Thoracic aorta (tissue), 2 donors: ENCODE measurements around the gene SLC16A12. TPM values are rescaled to one million over a fixed set of nuclear protein-coding genes. Genes with fewer than 3 reads are reported as not detected.

Experiments used
- ATAC-seq: fragments of 150-250 bp; one replicate; pipeline ENCODE4 v1.8.0; 2017; ENCODE audit warnings: low read depth; ENCODE audit not compliant: insufficient number of reproducible peaks, low FRiP score
- DNase-seq: peaks from one replicate; pipeline ENCODE4 v3.0.0-alpha.2; 2020; ENCODE audit warnings: low spot score
- H3K27ac ChIP-seq, 2 donors: fragments of 200-600 bp; sonication (generic); 1 replicate in 1 of 2; 2 replicates in 1 of 2; pipeline ENCODE4 v1.5.1; 2016; ENCODE audit warnings: mild to moderate bottlenecking in 2 of 2, moderate library complexity in 2 of 2
- H3K27me3 ChIP-seq: fragments of 200-600 bp; sonication (generic); replicated peaks from 2 replicates; pipeline ENCODE4 v1.6.0; 2016; ENCODE audit warnings: mild to moderate bottlenecking; ENCODE audit not compliant: insufficient read depth
- H3K36me3 ChIP-seq: fragments of 200-600 bp; sonication (generic); one replicate; pipeline ENCODE4 v1.5.1; 2016
- H3K4me1 ChIP-seq, 2 donors: fragments of 200-600 bp; sonication (generic); 1 replicate in 1 of 2; 2 replicates in 1 of 2; pipeline versions ENCODE4 v1.5.1 to v1.6.0; 2016; ENCODE audit warnings: low read depth in 2 of 2, mild to moderate bottlenecking in 1 of 2; ENCODE audit not compliant: control insufficient read depth in 1 of 2
- H3K4me3 ChIP-seq: fragments of 200-600 bp; sonication (generic); 2 replicates; pipeline ENCODE4 v1.5.1; 2016; ENCODE audit warnings: mild to moderate bottlenecking
- H3K9me3 ChIP-seq: fragments of 200-600 bp; sonication (generic); 2 replicates; pipeline ENCODE4 v1.5.1; 2016
- total RNA-seq, 2 donors: library from RNA; depleted of rRNA; stranded (reverse); fragments of >200 nt; gene quantifications; one replicate each; pipeline versions ENCODE4 v1.1.0 to v1.2.3, GENCODE V29; 2016
- TF ChIP-seq, protein P1 (sequence below): fragments of 200-600 bp; sonication (generic); IDR thresholded peaks from one replicate; pipeline ENCODE4 v1.5.1; 2019; ENCODE audit warnings: antibody characterized with exemption

Gene SLC16A12
- total RNA-seq, 2 donors from 2014 or later = 1.2 to 1.5 TPM

DNA sequence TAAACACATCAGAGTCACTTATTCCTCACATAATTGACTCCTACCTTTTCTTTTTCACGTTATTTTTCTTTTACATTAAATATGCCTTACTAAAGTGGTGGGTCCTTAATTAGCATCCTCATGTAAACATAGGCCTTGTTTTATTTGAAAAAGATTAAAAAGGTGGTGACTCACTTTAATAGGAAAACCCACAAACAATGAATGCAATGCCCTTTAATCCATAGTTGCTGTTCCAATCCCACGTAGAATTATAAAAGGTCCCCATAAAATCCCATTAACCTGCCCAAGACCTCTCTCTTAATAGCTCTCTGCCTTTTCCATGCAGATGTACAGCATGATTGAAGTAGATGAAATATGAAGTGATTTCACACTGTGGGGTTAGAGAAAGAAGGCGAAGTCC, 32.2 kb downstream of the SLC16A12 start:
- Histone ChIP-seq H3K4me3 (no peak overlapping the region), H3K4me1 (no peaks in the 10 kb centered on the region), H3K9me3 (no peaks in the 10 kb centered on the region), H3K27ac (no peak overlapping the region), H3K27me3 (no peaks in the 10 kb centered on the region), H3K36me3 (no peaks in the 10 kb centered on the region)
- ATAC-seq (no peak), DNase-seq (no peak)
- TF ChIP-seq, protein P1, sequence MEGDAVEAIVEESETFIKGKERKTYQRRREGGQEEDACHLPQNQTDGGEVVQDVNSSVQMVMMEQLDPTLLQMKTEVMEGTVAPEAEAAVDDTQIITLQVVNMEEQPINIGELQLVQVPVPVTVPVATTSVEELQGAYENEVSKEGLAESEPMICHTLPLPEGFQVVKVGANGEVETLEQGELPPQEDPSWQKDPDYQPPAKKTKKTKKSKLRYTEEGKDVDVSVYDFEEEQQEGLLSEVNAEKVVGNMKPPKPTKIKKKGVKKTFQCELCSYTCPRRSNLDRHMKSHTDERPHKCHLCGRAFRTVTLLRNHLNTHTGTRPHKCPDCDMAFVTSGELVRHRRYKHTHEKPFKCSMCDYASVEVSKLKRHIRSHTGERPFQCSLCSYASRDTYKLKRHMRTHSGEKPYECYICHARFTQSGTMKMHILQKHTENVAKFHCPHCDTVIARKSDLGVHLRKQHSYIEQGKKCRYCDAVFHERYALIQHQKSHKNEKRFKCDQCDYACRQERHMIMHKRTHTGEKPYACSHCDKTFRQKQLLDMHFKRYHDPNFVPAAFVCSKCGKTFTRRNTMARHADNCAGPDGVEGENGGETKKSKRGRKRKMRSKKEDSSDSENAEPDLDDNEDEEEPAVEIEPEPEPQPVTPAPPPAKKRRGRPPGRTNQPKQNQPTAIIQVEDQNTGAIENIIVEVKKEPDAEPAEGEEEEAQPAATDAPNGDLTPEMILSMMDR = no peak

DNA sequence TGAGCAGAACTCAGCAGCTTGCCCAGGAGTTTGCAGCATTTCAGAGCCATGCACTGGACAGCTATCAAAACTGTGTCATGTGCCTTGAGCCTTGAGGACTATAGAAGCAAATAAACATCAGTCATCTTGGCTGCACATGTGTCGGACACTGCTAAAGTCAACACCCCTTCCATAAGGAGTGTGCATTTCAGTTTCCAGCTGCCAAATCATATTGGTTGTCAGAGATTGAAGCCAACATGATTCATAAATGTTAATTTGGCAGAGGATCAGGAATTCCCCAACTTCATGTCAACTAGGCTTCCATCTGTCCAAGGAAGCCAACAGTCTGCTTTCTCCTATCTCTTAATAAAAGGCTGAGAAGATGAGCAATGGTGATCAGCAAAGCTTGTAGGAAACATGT, 32.8 kb downstream of the SLC16A12 start:
- no peaks in the 10 kb centered on the region for H3K4me1 ChIP-seq
- H3K27me3 ChIP-seq = no peaks in the 10 kb centered on the region
- no peaks in the 10 kb centered on the region for H3K9me3 ChIP-seq
- DNase-seq = no peak
- no peak for ATAC-seq
- no peaks in the 10 kb centered on the region for H3K36me3 ChIP-seq
- H3K4me3 ChIP-seq = no peak overlapping the region
- TF ChIP-seq, protein P1 = no peak
- no peak overlapping the region for H3K27ac ChIP-seq

DNA sequence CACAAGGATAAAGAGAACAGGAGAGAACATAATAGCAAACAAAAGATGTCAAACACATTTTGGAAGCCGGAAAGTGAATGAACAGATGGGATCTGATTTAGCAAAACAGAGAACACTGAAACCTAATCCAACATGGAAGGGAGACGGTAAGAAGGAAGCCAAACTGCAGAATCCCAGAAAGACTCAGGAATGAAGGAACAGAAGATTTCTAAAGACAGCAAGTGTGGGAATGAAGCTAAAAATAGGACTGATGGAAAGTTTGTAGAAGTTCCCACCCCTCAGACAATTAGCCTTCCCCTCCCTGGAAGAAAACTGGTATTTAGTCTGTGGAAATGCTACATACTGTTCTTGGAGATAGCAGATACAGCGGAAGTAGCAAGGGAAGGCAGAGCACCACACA, 40.8 kb downstream of the SLC16A12 start:
- H3K27me3 ChIP-seq = no peaks in the 10 kb centered on the region
- H3K36me3 ChIP-seq = no peaks in the 10 kb centered on the region
- H3K4me3 ChIP-seq = no peak overlapping the region
- H3K4me1 ChIP-seq = no peaks in the 10 kb centered on the region
- ATAC-seq = no peak
- H3K27ac ChIP-seq = no peak overlapping the region
- no peaks in the 10 kb centered on the region for H3K9me3 ChIP-seq
- DNase-seq = no peak
- TF ChIP-seq, protein P1 = no peak

DNA sequence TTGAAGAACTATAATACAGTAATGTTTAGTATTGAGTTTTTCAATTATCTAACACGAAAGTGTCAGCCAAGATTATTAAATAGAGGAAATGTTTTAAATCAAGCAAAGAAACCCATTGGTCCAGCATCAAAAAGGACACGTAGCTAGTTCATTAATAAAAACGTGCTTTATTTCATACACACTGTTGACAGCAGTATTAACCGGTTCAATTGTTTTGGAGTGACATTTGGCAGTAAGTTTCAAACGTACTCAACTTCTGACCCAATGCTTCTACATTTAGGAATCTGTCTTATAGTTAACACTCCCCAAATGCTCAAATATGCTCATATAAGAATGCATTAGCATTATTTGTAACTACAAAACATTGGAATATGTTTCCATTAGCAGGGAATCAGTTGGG, 41.3 kb downstream of the SLC16A12 start:
- Histone ChIP-seq H3K9me3 (no peaks in the 10 kb centered on the region), H3K4me1 (no peaks in the 10 kb centered on the region), H3K27ac (no peak overlapping the region), H3K36me3 (no peaks in the 10 kb centered on the region), H3K27me3 (no peaks in the 10 kb centered on the region), H3K4me3 (no peak overlapping the region)
- DNase-seq (no peak), ATAC-seq (no peak)
- TF ChIP-seq, protein P1 = no peak

DNA sequence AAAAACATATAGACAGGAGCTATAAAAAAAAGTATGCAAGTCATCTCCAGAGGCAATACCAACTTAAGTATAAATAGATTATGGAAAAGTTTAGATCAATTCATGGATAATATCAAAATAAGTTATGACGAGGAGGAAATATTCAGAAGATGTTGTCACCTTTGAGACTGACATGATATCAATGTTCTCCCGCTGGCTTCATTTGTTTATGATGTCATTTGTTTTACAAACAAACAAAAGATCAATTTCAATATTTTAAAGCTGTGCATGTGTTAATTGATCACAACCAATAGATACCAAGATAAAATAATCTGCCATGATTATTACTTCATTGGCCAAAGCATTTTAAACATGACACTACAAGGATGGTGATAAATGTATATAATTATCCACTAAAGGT, 43.5 kb downstream of the SLC16A12 start:
- Histone ChIP-seq H3K27me3 (no peaks in the 10 kb centered on the region), H3K4me3 (no peak overlapping the region), H3K4me1 (no peaks in the 10 kb centered on the region), H3K9me3 (no peaks in the 10 kb centered on the region), H3K27ac (no peak overlapping the region), H3K36me3 (no peaks in the 10 kb centered on the region)
- TF ChIP-seq, protein P1 = no peak
- ATAC-seq (no peak), DNase-seq (no peak)
